Ectodermal cell (in vitro differentiated cells): ENCODE measurements around the gene CUZD1.

Source experiments
- H3K27ac ChIP-seq: 2 replicates; pipeline ENCODE4 v1.7.0; 2013; ENCODE audit warnings: mild to moderate bottlenecking, low read depth, low read length; ENCODE audit not compliant: insufficient read depth, poor library complexity, severe bottlenecking
- H3K27me3 ChIP-seq: 2 replicates; pipeline ENCODE4 v1.7.0; 2013; ENCODE audit warnings: mild to moderate bottlenecking, low read length; ENCODE audit not compliant: insufficient read depth, control insufficient read depth, poor library complexity, severe bottlenecking
- H3K36me3 ChIP-seq: one replicate; pipeline ENCODE4 v1.7.0; 2013; ENCODE audit warnings: low read length; ENCODE audit not compliant: control insufficient read depth, insufficient read depth
- H3K4me1 ChIP-seq: one replicate; pipeline ENCODE4 v1.7.0; 2013; ENCODE audit warnings: low read length; ENCODE audit not compliant: control insufficient read depth, insufficient read depth
- H3K4me3 ChIP-seq: 2 replicates; pipeline ENCODE4 v1.7.0; 2013; ENCODE audit warnings: low read depth, low read length, control low read depth; ENCODE audit not compliant: insufficient read depth
- H3K9me3 ChIP-seq: 2 replicates; pipeline ENCODE4 v1.7.0; 2013; ENCODE audit warnings: mild to moderate bottlenecking, low read length, moderate library complexity; ENCODE audit not compliant: control insufficient read depth
- whole genome bisulfite sequencing, 2 experiments: methylation state at CpG; one replicate each; pipeline ENCODE4 v1.1.7; 2013; ENCODE audit warnings: missing lambda C conversion rate in 2 of 2; 5-methylcytosine and 5-hydroxymethylcytosine counted together

The CUZD1 gene

GRCh38 chr10:122855745-122856144 is 10.1 kb upstream of the CUZD1 start:
- H3K4me1 ChIP-seq, result no peaks in the 10 kb centered on the region
- no peaks in the 10 kb centered on the region for H3K36me3 ChIP-seq
- no peaks in the 10 kb centered on the region for H3K27me3 ChIP-seq
- no peak overlapping the region for H3K4me3 ChIP-seq
- no peaks in the 10 kb centered on the region for H3K9me3 ChIP-seq
- WGBS, 2 experiments, result 84 to 91% methylated on average over 3 of the region's 3 CpGs
- no peak overlapping the region for H3K27ac ChIP-seq

- WGBS, 2 experiments, result 88 to 92% methylated on average over 5 of the region's 5 CpGs
- no peaks in the 10 kb centered on the region for H3K4me1 ChIP-seq
- no peaks in the 10 kb centered on the region for H3K36me3 ChIP-seq
- no peaks in the 10 kb centered on the region for H3K9me3 ChIP-seq
- no peak overlapping the region for H3K4me3 ChIP-seq
- no peaks in the 10 kb centered on the region for H3K27me3 ChIP-seq
- H3K27ac ChIP-seq, result no peak overlapping the region
Observed at GRCh38 chr10:122854648-122855047, 9.0 kb upstream of the CUZD1 start.

DNA sequence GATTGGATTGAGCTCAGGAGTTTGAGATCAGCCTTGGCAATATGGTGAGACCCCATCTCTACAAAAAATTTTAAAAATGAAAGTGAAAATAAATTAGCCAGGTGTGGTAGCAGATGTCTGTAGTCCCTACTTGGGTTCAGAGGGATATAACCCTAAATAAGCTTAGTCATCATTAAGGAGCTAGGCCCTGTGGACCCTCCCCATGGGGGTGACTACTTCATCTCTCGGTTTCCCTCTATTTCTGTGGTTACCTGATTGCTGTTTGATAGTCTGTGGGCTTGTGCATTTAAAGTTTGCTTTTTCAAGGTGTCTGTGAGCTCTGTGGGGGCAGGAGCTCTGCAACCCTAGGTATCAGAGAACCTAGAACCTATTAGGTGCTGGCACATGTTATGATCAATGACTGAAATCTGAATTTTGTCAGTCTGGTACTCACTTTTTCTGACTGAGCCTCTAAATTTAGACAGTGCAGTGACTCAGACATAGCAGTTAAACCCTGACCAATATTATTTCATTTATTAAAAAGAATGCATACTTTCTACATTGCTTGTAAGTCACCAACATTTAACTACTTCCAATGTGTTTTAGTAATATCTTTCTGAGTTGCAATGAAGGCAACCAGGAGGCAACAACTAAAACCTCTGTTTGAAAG is 8.1 kb upstream of the CUZD1 start:
- Histone ChIP-seq H3K36me3 (no peaks in the 10 kb centered on the region), H3K4me3 (no peak overlapping the region), H3K27me3 (no peaks in the 10 kb centered on the region), H3K9me3 (no peaks in the 10 kb centered on the region), H3K4me1 (no peaks in the 10 kb centered on the region), H3K27ac (no peak overlapping the region)
- 100% methylated on average over 1 of the region's 1 CpG for WGBS, 2 experiments

DNA sequence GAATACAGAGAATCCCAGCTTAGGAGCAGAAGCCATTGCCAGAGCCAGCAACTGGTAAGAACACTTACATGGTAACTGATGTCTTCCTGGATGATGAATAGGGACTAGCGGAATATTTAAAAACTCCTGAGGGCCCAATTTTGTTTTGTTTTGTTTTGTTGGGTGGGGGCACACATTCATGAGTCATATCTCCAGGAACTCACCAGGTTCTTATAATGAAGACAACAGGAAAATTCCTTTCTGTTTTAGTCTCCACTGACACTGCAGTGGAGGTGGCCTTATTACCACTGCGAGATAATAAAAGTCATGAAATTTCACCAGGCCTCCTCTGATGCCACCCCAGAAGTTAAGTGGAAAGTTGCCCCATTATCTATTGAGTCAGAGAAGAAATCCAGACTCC is 6.6 kb upstream of the CUZD1 start:
- no peaks in the 10 kb centered on the region for H3K4me1 ChIP-seq
- H3K9me3 ChIP-seq, result no peaks in the 10 kb centered on the region
- WGBS, 2 experiments, result 91 to 93% methylated on average over 2 of the region's 2 CpGs
- H3K4me3 ChIP-seq, result no peak overlapping the region
- no peaks in the 10 kb centered on the region for H3K27me3 ChIP-seq
- no peak overlapping the region for H3K27ac ChIP-seq
- no peaks in the 10 kb centered on the region for H3K36me3 ChIP-seq

- H3K27me3 ChIP-seq, result no peaks in the 10 kb centered on the region
- H3K9me3 ChIP-seq, result no peaks in the 10 kb centered on the region
- H3K36me3 ChIP-seq, result no peaks in the 10 kb centered on the region
- H3K4me3 ChIP-seq, result no peak overlapping the region
- WGBS, 2 experiments, result 87 to 90% methylated on average over 5 of the region's 5 CpGs
- no peak overlapping the region for H3K27ac ChIP-seq
- no peaks in the 10 kb centered on the region for H3K4me1 ChIP-seq
Observed at GRCh38 chr10:122850705-122851640, 5.3 kb upstream of the CUZD1 start.

GRCh38 chr10:122849900-122850605 is 4.4 kb upstream of the CUZD1 start:
- no peaks in the 10 kb centered on the region for H3K4me1 ChIP-seq
- no peaks in the 10 kb centered on the region for H3K36me3 ChIP-seq
- WGBS, 2 experiments, result 88 to 90% methylated on average over 12 of the region's 12 CpGs
- no peak overlapping the region for H3K4me3 ChIP-seq
- no peaks in the 10 kb centered on the region for H3K27me3 ChIP-seq
- H3K27ac ChIP-seq, result no peak overlapping the region
- H3K9me3 ChIP-seq, result no peaks in the 10 kb centered on the region

DNA sequence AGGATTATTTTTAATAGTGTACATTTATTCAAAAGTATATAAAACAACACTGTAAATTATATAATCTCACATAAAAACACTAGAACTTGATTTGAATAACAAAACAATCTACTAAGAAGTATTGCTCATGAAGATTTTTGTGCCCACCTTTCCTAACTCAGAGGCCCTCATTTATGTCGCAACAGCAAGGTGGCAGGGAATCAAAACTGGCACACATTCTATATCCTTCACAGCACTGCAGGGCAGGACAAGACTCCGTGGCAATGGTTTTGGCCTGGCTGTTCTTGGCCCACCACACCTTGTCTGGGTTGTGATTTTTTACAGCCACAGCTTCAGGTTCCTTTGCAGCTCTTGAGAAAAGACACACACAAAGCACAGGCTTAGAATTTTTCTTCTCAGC is 3.4 kb upstream of the CUZD1 start:
- Histone ChIP-seq H3K9me3 (no peaks in the 10 kb centered on the region), H3K27ac (no peak overlapping the region), H3K36me3 (no peaks in the 10 kb centered on the region), H3K27me3 (no peaks in the 10 kb centered on the region), H3K4me1 (no peaks in the 10 kb centered on the region), H3K4me3 (no peak overlapping the region)
- 95 to 96% methylated on average over 2 of the region's 2 CpGs for WGBS, 2 experiments

DNA sequence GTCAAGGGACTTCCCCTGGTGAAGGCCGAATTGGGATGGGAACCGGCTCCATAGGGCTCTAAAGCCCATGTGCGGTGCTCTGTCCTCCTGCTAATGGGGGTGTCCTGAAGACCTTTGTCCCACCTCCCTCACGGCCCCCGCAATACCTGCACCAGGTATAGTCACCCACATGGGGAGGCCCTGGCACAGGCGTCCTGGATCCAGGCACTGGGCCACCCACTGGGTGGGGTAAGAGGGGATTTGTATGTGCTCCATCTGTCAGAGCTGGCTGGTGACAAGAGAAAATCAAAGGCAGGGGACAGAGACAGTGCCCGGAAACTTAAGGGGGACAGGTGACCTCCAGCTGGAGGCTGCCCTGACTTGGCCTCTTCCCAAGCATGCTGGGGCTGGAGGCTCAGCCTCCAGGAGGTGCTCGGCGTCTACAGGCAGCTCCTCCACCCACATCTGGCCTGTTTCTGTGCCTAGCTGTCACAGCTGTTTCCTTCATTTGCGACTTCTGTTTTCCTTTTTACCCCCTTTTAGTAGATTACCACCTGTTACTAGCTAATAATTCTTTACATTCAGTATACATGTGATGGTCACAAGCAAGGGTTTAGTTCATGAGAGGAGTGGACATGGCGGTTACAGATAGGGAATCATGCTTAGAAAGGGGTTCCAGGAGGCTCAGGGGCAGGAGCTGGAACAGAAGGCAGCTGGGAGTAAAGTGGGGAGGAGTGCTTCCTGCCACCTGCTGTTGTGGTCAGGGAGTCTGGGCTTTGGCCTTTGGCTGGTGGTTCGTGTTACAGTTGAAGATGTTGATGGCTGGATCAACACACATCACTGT is 2.3 kb upstream of the CUZD1 start:
- Histone ChIP-seq H3K9me3 (no peaks in the 10 kb centered on the region), H3K27me3 (no peaks in the 10 kb centered on the region), H3K4me1 (no peaks in the 10 kb centered on the region), H3K4me3 (no peak overlapping the region), H3K27ac (no peak overlapping the region), H3K36me3 (no peaks in the 10 kb centered on the region)
- WGBS, 2 experiments, result 94 to 96% methylated on average over 12 of the region's 12 CpGs

GRCh38 chr10:122844146-122844545 is 1.5 kb downstream of the CUZD1 start:
- no peaks in the 10 kb centered on the region for H3K27me3 ChIP-seq
- H3K4me1 ChIP-seq, result no peaks in the 10 kb centered on the region
- H3K9me3 ChIP-seq, result no peaks in the 10 kb centered on the region
- 93 to 95% methylated on average over 4 of the region's 4 CpGs for WGBS, 2 experiments
- H3K4me3 ChIP-seq, result no peak overlapping the region
- no peaks in the 10 kb centered on the region for H3K36me3 ChIP-seq
- H3K27ac ChIP-seq, result no peak overlapping the region
